GM23338 (cell line): ENCODE measurements around the gene TMEM245. TPM values are rescaled to one million over a fixed set of nuclear protein-coding genes. Genes with fewer than 3 reads are reported as not detected.

ENCODE experiments used
- ATAC-seq: fragments of 200-7000 bp; cut with Tn5 transposase; 3 replicates; pipeline ENCODE4 v1.9.1; 2020
- DNase-seq: peaks from one replicate; pipeline ENCODE4 v3.0.0-alpha.2; 2015; ENCODE audit warnings: low spot score
- H2AFZ ChIP-seq: fragments of 200-600 bp; sonication (generic); 2 replicates; pipeline ENCODE4 v1.8.0; 2016; ENCODE audit warnings: antibody characterized with exemption, mild to moderate bottlenecking, moderate library complexity
- H3F3A ChIP-seq: fragments of 200-600 bp; sonication (generic); replicated peaks from 2 replicates; pipeline ENCODE4 v1.8.0; 2017; ENCODE audit warnings: antibody characterized with exemption, mixed run types, low read depth
- H3K27ac ChIP-seq: fragments of 200-600 bp; sonication (generic); 2 replicates; pipeline ENCODE4 v1.6.1; 2016; ENCODE audit warnings: low read depth
- H3K27me3 ChIP-seq: fragments of 200-600 bp; sonication (generic); 2 replicates; pipeline ENCODE4 v1.8.0; 2016; ENCODE audit warnings: mild to moderate bottlenecking, mixed run types, moderate library complexity; ENCODE audit not compliant: insufficient read depth
- H3K36me3 ChIP-seq: fragments of 200-600 bp; sonication (generic); 2 replicates; pipeline ENCODE4 v1.8.0; 2016; ENCODE audit warnings: mild to moderate bottlenecking; ENCODE audit not compliant: insufficient read depth
- H3K4me1 ChIP-seq: fragments of 200-600 bp; sonication (generic); 2 replicates; pipeline ENCODE4 v1.8.0; 2016; ENCODE audit warnings: mild to moderate bottlenecking, moderate library complexity; ENCODE audit not compliant: insufficient read depth
- H3K4me2 ChIP-seq: fragments of 200-600 bp; sonication (generic); 2 replicates; pipeline ENCODE4 v1.7.1; 2017; ENCODE audit warnings: mixed run types
- H3K4me3 ChIP-seq: fragments of 200-600 bp; sonication (generic); 2 replicates; pipeline ENCODE4 v1.6.1; 2016; ENCODE audit warnings: mixed run types
- H3K79me2 ChIP-seq: fragments of 200-600 bp; sonication (generic); replicated peaks from 2 replicates; pipeline ENCODE4 v1.8.0; 2017; ENCODE audit warnings: mild to moderate bottlenecking; ENCODE audit not compliant: insufficient read depth
- H3K9me2 ChIP-seq: fragments of 200-600 bp; sonication (generic); 2 replicates; pipeline ENCODE4 v1.8.0; 2017; ENCODE audit not compliant: insufficient read depth
- H4K20me1 ChIP-seq: fragments of 200-600 bp; sonication (generic); replicated peaks from 2 replicates; pipeline ENCODE4 v1.8.0; 2017; ENCODE audit warnings: mild to moderate bottlenecking; ENCODE audit not compliant: insufficient read depth
- H3K27ac Mint-ChIP-seq: 2 replicates; pipeline ENCODE4 v1.8.0; 2020; ENCODE audit warnings: inconsistent platforms, mild to moderate bottlenecking, moderate library complexity, mixed read lengths
- H3K27me3 Mint-ChIP-seq: 3 replicates; pipeline ENCODE4 v1.8.0; 2022; ENCODE audit warnings: low read depth, mild to moderate bottlenecking, moderate library complexity, mixed read lengths, inconsistent platforms; ENCODE audit not compliant: insufficient read depth, poor library complexity
- H3K36me3 Mint-ChIP-seq: 3 replicates; pipeline ENCODE4 v1.8.0; 2021; ENCODE audit warnings: low read depth, mild to moderate bottlenecking, inconsistent platforms, moderate library complexity, mixed read lengths
- H3K4me1 Mint-ChIP-seq: 3 replicates; pipeline ENCODE4 v1.8.0; 2020; ENCODE audit warnings: mild to moderate bottlenecking, inconsistent platforms, mixed read lengths
- H3K4me3 Mint-ChIP-seq: 3 replicates; pipeline ENCODE4 v1.8.0; 2021; ENCODE audit warnings: moderate library complexity, mild to moderate bottlenecking, inconsistent platforms, mixed read lengths
- H3K9me3 Mint-ChIP-seq: 3 replicates; pipeline ENCODE4 v1.8.0; 2020; ENCODE audit warnings: moderate library complexity, mild to moderate bottlenecking, inconsistent platforms, mixed read lengths
- CREB1 ChIP-seq: fragments of 250-450 bp; sonication (Bioruptor Pico); IDR thresholded peaks from 2 replicates; pipeline ENCODE4 v1.5.0; 2020; ENCODE audit warnings: low read depth, mild to moderate bottlenecking, moderate library complexity
- EZH2 ChIP-seq: fragments of 200-600 bp; sonication (generic); IDR thresholded peaks from one replicate; pipeline ENCODE4 v1.8.0; 2017; ENCODE audit warnings: antibody characterized with exemption, mild to moderate bottlenecking, low read depth; ENCODE audit not compliant: unreplicated experiment
- EZH2phosphoT487 ChIP-seq: fragments of 200-600 bp; sonication (generic); IDR thresholded peaks from one replicate; pipeline ENCODE4 v1.8.1; 2018; ENCODE audit warnings: antibody characterized with exemption; ENCODE audit not compliant: unreplicated experiment
- JUNB ChIP-seq: IDR thresholded peaks from one replicate; pipeline ENCODE4 v1.6.1; 2016; ENCODE audit warnings: antibody characterized with exemption; ENCODE audit not compliant: unreplicated experiment
- NANOG ChIP-seq: IDR thresholded peaks from 2 replicates; pipeline ENCODE4 v1.6.1; 2016; ENCODE audit warnings: antibody characterized with exemption, borderline replicate concordance
- POLR2AphosphoS5 ChIP-seq: IDR thresholded peaks from 2 replicates; pipeline ENCODE4 v1.6.1; 2016; ENCODE audit warnings: antibody characterized with exemption, low read depth
- STAT1 ChIP-seq: IDR thresholded peaks from one replicate; pipeline ENCODE4 v1.6.1; 2016; ENCODE audit warnings: antibody characterized with exemption; ENCODE audit not compliant: unreplicated experiment
- ZNF114 ChIP-seq: fragments of 250-450 bp; sonication (Bioruptor Pico); IDR thresholded peaks from 2 replicates; pipeline ENCODE4 v1.5.0; 2020; ENCODE audit warnings: mild to moderate bottlenecking, moderate library complexity
- ZNF331 ChIP-seq: fragments of 250-450 bp; sonication (Bioruptor Pico); IDR thresholded peaks from 2 replicates; pipeline ENCODE4 v1.5.0; 2020; ENCODE audit warnings: low read depth, mild to moderate bottlenecking, moderate library complexity
- polyA plus RNA-seq: library from polyadenylated mRNA; unstranded; fragments of >200 nt; fragmentation: Nextera tagmentation; extraction: Ambion mirVana; gene quantifications from 2 replicates; pipeline ENCODE4 v1.2.1, GENCODE V29; 2016
- total RNA-seq: library from RNA; depleted of rRNA; stranded (reverse); fragments of >200 nt; shearing (Covaris generic); gene quantifications from 2 replicates; pipeline ENCODE4 v1.2.3, GENCODE V29; 2014
- TF ChIP-seq, protein P1 (sequence below), 2 experiments: fragments of 200-600 bp in 1 of 2; sonication (generic) in 1 of 2; conservative IDR thresholded peaks; 2 replicates each; pipeline versions ENCODE4 v1.5.1 to v1.6.1; 2016 to 2017; ENCODE audit warnings: antibody characterized with exemption in 2 of 2, low read depth in 2 of 2, mild to moderate bottlenecking in 2 of 2, moderate library complexity in 1 of 2
- TF ChIP-seq, protein P2 (sequence below): IDR thresholded peaks from 2 replicates; pipeline ENCODE4 v1.6.1; 2016; ENCODE audit warnings: antibody characterized with exemption
- TF ChIP-seq, protein P3 (sequence below): IDR thresholded peaks from one replicate; pipeline ENCODE4 v1.6.1; 2018; ENCODE audit warnings: antibody characterized with exemption; ENCODE audit not compliant: unreplicated experiment
- TF ChIP-seq, protein P4 (sequence below): fragments of 250-450 bp; sonication (Bioruptor Pico); IDR thresholded peaks from 2 replicates; pipeline ENCODE4 v1.5.0; 2020; ENCODE audit warnings: mild to moderate bottlenecking, moderate library complexity

Gene TMEM245
- total and polyA plus RNA-seq, 2 experiments from 2014 or later, result 17.3 to 64.1 TPM

DNA sequence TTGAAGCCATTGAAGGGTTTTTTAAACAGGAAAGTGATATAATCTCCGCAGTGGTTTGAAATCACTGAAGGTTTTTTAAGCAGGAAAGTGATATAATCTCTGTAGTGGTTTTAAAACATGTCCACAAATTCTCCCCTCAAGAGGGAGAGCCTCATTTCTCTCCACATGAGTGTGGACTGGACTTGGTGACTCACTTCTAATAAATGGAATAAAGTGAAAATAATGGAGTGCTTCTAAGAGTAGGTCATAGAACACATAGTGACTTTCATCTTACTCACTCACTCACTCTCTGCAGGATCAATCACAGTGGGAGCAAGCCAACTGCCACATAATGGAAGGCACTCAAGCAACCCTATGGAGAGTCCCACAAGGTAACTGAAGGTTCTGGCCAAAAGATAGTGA lies 118.5 kb downstream of the TMEM245 start:
- no peaks in the 10 kb centered on the region for H3K27me3 ChIP-seq

More for the DNA sequence above, 118.5 kb downstream of the TMEM245 start:
- Histone ChIP-seq H3K27ac (no peak overlapping the region), H4K20me1 (peaks cover 20% of the 10 kb centered on the region), H3K4me1 (no peaks in the 10 kb centered on the region), H3K9me2 (no peaks in the 10 kb centered on the region), H3K4me3 (no peak overlapping the region), H3K36me3 (peaks cover 7% of the 10 kb centered on the region), H3F3A (no peaks in the 10 kb centered on the region), H2AFZ (no peak overlapping the region), H3K4me2 (no peak overlapping the region), H3K79me2 (peaks cover 82% of the 10 kb centered on the region)
- no peak overlapping the region for H3K4me3 Mint-ChIP-seq
- DNase-seq (no peak), ATAC-seq (no peak)
- TF ChIP-seq CREB1 (CRISPR knock-in tag) (no peak), EZH2phosphoT487 (no peak), ZNF331 (CRISPR knock-in tag) (no peak), JUNB (no peak), EZH2 (no peak), STAT1 (no peak), POLR2AphosphoS5 (no peak), ZNF114 (CRISPR knock-in tag) (no peak), NANOG (no peak)
- TF ChIP-seq, protein P1, sequence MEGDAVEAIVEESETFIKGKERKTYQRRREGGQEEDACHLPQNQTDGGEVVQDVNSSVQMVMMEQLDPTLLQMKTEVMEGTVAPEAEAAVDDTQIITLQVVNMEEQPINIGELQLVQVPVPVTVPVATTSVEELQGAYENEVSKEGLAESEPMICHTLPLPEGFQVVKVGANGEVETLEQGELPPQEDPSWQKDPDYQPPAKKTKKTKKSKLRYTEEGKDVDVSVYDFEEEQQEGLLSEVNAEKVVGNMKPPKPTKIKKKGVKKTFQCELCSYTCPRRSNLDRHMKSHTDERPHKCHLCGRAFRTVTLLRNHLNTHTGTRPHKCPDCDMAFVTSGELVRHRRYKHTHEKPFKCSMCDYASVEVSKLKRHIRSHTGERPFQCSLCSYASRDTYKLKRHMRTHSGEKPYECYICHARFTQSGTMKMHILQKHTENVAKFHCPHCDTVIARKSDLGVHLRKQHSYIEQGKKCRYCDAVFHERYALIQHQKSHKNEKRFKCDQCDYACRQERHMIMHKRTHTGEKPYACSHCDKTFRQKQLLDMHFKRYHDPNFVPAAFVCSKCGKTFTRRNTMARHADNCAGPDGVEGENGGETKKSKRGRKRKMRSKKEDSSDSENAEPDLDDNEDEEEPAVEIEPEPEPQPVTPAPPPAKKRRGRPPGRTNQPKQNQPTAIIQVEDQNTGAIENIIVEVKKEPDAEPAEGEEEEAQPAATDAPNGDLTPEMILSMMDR (conservative IDR thresholded peaks at IDR 0.05; ENCODE audit: low read depth in 2 of 2), result no peak
- TF ChIP-seq, protein P2, sequence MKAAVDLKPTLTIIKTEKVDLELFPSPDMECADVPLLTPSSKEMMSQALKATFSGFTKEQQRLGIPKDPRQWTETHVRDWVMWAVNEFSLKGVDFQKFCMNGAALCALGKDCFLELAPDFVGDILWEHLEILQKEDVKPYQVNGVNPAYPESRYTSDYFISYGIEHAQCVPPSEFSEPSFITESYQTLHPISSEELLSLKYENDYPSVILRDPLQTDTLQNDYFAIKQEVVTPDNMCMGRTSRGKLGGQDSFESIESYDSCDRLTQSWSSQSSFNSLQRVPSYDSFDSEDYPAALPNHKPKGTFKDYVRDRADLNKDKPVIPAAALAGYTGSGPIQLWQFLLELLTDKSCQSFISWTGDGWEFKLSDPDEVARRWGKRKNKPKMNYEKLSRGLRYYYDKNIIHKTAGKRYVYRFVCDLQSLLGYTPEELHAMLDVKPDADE, result no peak
- TF ChIP-seq, protein P3, sequence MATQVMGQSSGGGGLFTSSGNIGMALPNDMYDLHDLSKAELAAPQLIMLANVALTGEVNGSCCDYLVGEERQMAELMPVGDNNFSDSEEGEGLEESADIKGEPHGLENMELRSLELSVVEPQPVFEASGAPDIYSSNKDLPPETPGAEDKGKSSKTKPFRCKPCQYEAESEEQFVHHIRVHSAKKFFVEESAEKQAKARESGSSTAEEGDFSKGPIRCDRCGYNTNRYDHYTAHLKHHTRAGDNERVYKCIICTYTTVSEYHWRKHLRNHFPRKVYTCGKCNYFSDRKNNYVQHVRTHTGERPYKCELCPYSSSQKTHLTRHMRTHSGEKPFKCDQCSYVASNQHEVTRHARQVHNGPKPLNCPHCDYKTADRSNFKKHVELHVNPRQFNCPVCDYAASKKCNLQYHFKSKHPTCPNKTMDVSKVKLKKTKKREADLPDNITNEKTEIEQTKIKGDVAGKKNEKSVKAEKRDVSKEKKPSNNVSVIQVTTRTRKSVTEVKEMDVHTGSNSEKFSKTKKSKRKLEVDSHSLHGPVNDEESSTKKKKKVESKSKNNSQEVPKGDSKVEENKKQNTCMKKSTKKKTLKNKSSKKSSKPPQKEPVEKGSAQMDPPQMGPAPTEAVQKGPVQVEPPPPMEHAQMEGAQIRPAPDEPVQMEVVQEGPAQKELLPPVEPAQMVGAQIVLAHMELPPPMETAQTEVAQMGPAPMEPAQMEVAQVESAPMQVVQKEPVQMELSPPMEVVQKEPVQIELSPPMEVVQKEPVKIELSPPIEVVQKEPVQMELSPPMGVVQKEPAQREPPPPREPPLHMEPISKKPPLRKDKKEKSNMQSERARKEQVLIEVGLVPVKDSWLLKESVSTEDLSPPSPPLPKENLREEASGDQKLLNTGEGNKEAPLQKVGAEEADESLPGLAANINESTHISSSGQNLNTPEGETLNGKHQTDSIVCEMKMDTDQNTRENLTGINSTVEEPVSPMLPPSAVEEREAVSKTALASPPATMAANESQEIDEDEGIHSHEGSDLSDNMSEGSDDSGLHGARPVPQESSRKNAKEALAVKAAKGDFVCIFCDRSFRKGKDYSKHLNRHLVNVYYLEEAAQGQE, result no peak
- TF ChIP-seq, protein P4, sequence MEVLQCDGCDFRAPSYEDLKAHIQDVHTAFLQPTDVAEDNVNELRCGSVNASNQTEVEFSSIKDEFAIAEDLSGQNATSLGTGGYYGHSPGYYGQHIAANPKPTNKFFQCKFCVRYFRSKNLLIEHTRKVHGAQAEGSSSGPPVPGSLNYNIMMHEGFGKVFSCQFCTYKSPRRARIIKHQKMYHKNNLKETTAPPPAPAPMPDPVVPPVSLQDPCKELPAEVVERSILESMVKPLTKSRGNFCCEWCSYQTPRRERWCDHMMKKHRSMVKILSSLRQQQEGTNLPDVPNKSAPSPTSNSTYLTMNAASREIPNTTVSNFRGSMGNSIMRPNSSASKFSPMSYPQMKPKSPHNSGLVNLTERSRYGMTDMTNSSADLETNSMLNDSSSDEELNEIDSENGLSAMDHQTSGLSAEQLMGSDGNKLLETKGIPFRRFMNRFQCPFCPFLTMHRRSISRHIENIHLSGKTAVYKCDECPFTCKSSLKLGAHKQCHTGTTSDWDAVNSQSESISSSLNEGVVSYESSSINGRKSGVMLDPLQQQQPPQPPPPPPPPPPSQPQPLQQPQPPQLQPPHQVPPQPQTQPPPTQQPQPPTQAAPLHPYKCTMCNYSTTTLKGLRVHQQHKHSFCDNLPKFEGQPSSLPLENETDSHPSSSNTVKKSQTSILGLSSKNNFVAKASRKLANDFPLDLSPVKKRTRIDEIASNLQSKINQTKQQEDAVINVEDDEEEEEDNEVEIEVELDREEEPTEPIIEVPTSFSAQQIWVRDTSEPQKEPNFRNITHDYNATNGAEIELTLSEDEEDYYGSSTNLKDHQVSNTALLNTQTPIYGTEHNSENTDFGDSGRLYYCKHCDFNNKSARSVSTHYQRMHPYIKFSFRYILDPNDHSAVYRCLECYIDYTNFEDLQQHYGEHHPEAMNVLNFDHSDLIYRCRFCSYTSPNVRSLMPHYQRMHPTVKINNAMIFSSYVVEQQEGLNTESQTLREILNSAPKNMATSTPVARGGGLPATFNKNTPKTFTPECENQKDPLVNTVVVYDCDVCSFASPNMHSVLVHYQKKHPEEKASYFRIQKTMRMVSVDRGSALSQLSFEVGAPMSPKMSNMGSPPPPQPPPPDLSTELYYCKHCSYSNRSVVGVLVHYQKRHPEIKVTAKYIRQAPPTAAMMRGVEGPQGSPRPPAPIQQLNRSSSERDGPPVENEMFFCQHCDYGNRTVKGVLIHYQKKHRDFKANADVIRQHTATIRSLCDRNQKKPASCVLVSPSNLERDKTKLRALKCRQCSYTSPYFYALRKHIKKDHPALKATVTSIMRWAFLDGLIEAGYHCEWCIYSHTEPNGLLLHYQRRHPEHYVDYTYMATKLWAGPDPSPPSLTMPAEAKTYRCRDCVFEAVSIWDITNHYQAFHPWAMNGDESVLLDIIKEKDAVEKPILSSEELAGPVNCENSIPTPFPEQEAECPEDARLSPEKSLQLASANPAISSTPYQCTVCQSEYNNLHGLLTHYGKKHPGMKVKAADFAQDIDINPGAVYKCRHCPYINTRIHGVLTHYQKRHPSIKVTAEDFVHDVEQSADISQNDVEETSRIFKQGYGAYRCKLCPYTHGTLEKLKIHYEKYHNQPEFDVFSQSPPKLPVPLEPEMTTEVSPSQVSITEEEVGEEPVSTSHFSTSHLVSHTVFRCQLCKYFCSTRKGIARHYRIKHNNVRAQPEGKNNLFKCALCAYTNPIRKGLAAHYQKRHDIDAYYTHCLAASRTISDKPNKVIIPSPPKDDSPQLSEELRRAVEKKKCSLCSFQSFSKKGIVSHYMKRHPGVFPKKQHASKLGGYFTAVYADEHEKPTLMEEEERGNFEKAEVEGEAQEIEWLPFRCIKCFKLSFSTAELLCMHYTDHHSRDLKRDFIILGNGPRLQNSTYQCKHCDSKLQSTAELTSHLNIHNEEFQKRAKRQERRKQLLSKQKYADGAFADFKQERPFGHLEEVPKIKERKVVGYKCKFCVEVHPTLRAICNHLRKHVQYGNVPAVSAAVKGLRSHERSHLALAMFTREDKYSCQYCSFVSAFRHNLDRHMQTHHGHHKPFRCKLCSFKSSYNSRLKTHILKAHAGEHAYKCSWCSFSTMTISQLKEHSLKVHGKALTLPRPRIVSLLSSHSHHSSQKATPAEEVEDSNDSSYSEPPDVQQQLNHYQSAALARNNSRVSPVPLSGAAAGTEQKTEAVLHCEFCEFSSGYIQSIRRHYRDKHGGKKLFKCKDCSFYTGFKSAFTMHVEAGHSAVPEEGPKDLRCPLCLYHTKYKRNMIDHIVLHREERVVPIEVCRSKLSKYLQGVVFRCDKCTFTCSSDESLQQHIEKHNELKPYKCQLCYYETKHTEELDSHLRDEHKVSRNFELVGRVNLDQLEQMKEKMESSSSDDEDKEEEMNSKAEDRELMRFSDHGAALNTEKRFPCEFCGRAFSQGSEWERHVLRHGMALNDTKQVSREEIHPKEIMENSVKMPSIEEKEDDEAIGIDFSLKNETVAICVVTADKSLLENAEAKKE (CRISPR knock-in tag), result no peak
- H3K9me3 Mint-ChIP-seq, result peaks cover 26% of the 10 kb centered on the region
- no peak overlapping the region for H3K27ac Mint-ChIP-seq
- H3K27me3 Mint-ChIP-seq, result peaks cover 2% of the 10 kb centered on the region
- H3K36me3 Mint-ChIP-seq, result peaks cover 32% of the 10 kb centered on the region
- H3K4me1 Mint-ChIP-seq, result no peaks in the 10 kb centered on the region
